AG08396 (cell line): Measurements from ENCODE around the gene PRAMEF27.
"Not testable (repeated sequence)": the region's sequence is repeated elsewhere in the genome, so short reads cannot be mapped to it uniquely, and the experiment has no call there.

ENCODE experiments used
- DNase-seq: peaks from one replicate; pipeline ENCODE4 v3.0.0; 2012; ENCODE audit warnings: low spot score, mixed read lengths

PRAMEF27 gene

GRCh38 chr1:13056475-13056874 lies at the start of gene PRAMEF27:
PRAMEF27 (minus strand) TSS chr1:13056575; CDS start chr1:13053659, 2,916 bp downstream.
- not testable (repeated sequence) for DNase-seq

DNA sequence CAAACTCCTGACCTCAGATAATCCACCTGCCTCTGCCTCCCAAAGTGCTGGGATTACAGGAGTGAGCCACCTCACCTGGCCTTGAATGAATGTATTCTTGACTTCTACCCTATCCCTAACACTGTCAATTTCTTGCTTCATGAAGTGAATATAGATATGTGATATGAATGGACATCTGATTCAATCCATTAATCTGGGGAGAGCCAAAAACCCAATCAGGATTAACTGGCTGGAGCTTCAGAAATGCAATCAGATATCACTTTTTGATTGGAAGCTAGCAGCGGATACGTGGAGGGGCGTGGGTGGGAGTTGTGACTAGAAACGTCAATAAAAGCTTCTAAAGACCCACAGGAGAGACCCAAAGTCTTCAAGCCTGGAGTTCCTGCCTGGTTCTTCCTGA lies 14.1 kb upstream of the PRAMEF27 start, which contains the start of gene PRAMEF25:
TSS of gene PRAMEF25 (plus strand) at position 301 of the 400 bp plus-strand sequence. CDS start 2,920 bp downstream, outside the sequence.
- not testable (repeated sequence) for DNase-seq

DNA sequence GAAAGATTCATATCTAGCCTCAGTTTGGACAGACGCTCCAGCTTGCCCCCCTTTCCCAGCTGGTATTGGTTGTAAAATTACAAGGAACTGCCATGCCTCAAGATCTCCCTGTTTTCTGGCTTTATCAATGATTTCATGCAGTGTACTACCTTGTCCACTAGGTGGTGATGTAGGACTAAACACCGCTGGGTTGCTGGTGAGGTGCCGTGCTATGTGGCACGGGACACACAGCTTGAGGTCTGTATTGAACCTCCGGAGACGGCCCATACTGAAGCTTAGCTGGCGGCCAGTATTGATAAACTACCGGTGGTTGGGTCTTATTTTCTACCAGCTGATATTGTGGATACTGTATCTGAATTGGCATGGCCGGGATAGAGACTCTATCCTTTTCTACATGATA lies 36.5 kb downstream of the PRAMEF27 start:
- DNase-seq, result not testable (repeated sequence)

GRCh38 chr1:13011932-13012331 lies 44.4 kb downstream of the PRAMEF27 start:
- not testable (repeated sequence) for DNase-seq

- not testable (repeated sequence) for DNase-seq
Observed at GRCh38 chr1:13009348-13009747, 47.0 kb downstream of the PRAMEF27 start.

DNA sequence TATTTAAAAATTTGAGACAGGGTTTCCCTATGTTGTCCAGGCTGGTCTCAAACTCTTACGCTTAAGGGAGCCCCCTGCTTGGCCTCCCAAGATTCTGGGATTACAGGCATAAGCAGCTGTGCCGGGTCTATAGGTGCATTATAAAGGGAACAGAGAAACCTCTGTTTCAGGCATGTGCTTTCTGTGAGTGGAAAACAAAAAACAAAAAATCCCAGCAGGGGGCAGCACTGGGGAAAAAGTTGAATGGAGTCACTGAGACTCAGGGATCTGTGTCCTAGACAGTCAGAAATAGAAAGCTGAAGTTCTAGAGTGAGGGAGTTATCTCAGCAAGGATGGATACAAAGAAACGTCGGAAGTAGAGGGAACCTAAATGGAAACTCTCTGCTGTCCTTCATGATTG lies 50.6 kb downstream of the PRAMEF27 start:
- DNase-seq, result not testable (repeated sequence)
